ENCODE measurements around the gene MED15.

GRCh38 chr22:20635227-20635591 lies 127.8 kb downstream of the MED15 start:
- no peak for TF ChIP-seq CTCF (IDR thresholded peaks at IDR 0.05)
- TF ChIP-seq POLR2A (IDR thresholded peaks at IDR 0.05) = no peak
